Islet precursor cell (in vitro differentiated cells): ENCODE measurements around the gene ADAT3.
"Not testable (repeated sequence)": the region's sequence is repeated elsewhere in the genome, so short reads cannot be mapped to it uniquely, and the experiment has no call there.

ENCODE experiments used
- DNase-seq: peaks from one replicate; pipeline ENCODE4 v3.0.0-alpha.2; 2018

The ADAT3 gene

DNA sequence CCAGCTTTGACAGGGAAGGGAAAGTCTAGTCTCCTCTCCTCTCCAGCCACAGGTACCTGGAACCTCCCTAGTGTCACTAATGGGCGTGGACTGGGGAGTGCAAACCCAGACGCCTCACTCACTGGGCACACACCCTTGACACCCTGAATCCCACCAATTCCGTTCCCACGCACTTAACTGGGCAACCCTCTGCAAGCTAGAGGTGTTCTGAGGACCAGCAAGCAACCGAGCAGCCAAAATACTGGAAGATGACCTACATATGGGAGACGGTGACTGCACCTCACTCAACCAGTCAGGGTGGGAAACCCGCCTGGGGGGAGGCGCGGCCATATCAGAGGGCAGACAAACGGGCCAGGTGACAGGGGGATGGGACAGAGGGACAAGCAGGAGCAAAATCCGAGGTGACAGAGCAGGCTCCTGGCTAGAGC lies 20.9 kb upstream of the ADAT3 start:
- no peak for DNase-seq

DNA sequence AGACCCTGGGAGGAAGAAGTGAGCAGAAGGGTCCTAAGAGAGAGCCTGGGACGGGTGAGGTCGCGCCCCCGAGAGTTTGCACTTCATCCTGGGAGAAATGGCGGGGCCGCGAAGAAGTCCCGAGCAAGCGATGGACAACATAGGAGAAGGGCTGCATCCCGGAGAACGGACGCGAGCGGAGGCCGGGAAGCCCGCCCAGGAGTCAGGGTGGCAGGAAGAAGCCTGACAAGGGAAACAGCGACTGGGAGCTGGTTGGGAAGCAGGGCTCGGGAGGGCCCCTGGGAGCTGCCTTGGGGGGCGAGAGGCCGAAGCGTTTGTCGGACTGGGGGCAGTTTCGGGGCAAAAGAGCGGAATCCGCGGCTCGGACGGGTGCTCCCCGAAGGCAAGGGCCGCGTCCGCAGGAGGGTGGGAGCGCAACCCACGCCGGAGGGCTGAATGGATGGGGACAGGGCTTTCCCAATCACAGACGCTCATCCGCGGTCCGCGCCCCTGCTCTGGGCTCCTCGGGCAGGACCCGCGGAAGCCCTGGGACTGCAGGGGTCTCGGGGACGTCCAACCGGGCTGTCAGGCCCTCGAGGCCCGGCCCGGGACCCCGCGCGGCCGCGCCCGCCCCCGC lies 20.4 kb upstream of the ADAT3 start:
- no peak for DNase-seq

DNA sequence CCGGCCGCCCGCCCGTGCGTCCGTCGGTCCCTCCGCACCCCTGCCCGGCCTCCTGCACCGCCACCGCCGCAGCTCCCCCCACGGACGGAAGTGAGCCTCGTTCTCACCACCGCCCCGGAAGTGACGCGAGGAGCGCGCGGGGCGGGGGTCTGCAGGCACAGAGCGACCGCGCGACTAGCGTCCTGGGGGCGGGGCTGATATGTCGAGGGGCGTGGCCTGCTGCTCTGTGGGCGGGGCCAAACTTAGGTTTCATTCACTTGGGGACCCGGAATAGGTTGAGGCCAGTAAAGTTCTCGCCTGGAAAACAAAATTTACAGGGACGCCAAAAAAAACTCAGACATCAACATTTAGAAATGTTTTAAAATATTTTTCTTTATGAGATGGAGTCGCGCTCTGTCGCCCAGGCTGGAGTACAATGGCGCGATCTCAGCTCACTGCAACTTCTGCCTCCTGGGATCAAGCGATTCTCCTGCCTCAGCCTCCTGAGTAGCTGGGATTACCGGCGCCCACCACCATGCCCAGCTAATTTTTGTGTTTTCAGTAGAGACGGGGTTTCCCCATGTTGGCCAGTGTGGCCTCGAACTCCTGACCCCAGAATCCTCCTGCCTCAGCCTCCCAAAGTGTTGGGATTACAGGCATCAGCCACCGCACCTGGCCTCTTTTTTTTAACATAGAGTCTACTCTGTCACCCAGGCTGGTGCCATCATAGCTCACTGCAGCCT lies 19.6 kb upstream of the ADAT3 start, which contains the start of gene ABHD17A:
Gene ABHD17A, minus strand, starts transcription at position 99 of the 722 bp plus-strand sequence. CDS start 3,930 bp downstream, outside the sequence.
- DNase-seq, result peak; percentile 96

DNA sequence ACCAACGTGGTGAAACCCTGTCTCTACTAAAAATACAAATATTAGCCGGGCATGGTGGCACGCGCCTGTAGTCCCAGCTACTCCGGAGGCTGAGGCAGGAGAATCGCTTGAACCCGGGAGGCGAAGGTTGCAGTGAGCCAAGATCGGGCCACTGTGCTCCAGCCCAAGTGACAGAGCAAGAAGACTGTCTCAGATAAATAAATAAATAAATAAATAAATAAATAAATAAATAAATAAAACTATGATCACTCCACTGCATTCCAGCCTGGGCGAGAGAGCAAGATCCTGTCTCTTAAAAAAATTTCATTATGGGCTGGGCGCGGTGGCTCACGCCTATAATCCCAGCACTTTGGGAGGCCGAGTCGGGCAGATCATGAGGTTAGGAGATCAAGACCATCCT lies 18.8 kb upstream of the ADAT3 start:
- DNase-seq, result not testable (repeated sequence)

DNA sequence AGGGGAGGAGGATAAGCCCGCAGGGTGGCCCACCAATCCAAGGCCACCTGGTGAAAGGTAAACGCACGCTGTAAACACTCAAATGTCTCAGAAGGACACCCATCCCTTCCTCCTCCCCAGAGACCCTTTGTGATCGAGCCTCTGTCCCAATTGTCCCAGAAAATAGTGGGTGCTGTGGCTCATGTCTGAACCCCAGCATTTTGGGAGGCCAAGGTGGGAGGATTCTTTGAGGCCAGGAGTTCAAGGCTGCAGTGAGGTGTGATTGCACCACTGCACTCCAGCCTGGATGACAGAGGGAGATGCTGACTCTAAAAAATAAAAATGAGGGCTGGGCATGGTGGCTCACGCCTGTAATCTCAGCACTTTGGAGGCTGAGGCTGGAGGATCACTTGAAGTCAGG lies 16.8 kb upstream of the ADAT3 start:
- DNase-seq, result no peak

DNA sequence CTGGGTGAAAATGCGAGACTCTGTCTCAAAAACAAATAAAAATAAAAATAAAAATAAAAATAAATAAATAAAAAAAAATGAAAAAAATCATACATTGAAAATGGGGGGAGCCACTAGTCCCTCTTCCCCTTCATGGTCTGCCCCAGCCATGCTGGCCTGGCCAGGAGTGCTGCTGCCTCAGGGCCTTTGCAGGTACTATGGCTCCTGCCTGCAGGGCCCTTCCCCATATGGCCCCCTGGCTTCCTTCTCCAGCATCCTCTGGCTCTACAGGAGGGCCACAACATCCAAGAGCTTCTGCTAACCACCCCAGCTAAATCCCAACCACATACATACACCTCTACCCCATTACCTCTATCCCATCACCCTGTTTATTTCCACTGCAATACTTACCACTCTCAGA lies 15.3 kb upstream of the ADAT3 start:
- no peak for DNase-seq

DNA sequence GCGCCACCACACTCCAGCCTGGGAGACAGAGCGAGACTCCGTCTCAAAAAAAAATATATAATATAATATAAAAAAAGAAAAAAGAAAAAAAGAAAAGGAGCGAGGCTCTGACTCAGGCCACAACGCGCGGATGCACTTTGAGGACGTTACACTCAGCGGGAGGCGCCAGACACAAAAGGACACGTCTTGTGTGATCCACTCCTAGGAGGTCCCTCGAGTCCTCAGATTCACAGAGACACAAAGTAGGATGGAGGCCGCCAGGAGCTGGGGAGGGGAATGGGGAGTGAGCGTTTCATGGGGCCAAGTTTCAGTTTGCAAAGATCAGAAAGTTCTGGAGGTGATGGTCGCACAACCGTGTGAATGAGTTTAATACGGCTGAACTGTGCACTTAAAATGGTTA lies 11.4 kb upstream of the ADAT3 start:
- no peak for DNase-seq

DNA sequence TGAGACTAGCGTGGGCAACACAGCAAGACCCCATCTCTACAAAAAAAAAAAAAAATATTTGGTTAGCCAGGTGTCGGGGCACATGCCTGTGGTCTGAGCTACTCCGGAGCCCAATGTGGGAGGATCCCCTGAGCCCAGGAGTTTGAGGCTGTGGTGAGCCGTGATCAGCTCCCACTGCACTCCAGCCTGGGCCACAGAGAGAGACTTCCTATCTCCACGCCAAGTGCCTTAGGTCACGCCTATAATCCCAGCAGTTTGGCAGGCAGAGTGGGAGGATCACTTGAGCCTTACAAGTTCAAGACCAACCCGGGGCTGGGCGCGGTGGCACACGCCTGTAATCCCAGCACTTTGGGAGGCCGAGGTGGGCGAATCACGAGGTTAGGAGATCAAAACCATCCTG lies 8.7 kb upstream of the ADAT3 start:
- DNase-seq, result no peak

DNA sequence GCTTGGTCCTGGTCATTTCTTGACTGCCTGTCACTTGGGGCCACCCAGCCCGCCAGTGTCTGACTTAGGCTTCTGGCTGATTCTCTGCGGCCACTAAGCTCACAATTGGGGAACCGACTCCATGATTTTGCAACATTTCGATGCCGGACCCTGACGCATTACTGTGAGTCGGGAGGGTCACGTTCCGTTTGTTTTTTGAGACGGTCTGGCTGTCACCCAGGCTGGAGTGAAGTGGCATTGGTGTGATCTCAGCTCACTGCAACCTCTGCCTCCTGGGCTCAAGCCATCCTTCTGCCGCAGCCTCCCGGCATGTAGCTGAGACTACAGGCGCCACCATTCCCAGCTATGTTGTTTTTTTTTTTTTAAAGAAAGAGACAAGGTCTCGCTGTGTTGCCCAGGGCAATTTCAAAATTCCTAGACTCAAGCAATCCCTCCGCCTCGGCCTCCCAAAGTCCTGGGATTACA lies 3.2 kb upstream of the ADAT3 start:
- DNase-seq, result peak; percentile 54

DNA sequence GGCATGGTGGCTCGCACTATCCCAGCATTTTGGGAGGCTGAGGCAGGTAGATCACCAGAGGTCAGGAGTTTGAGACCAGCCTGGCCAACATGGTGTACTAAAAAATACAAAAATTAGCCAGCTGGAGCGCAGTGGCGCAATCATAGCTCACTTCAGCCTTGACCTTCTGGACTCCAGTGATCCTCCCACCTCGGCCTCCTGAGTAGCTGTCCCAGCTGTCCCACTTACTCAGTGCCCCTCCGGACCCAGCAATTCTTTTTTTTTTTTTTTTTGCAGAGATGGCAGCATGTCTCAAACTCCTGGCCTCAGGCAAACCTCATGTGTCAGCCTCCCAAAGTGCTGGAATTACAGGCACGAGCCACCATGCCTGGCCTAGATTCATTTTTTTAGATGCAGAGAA lies 2.3 kb upstream of the ADAT3 start:
- DNase-seq, result no peak

DNA sequence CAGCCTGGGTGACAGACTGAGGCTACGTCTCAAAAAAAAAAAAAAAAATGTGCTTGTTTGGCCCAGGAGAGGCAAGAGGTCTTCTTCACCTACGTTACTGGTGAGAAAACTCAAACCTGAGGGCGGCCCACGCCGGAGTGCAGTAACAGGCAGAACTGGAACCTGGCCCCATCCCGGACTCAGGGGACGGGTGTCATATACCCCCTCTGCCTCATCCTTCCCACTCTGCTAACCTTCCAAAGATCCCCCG lies 414 bp upstream of the ADAT3 start:
- DNase-seq, result no peak

DNA sequence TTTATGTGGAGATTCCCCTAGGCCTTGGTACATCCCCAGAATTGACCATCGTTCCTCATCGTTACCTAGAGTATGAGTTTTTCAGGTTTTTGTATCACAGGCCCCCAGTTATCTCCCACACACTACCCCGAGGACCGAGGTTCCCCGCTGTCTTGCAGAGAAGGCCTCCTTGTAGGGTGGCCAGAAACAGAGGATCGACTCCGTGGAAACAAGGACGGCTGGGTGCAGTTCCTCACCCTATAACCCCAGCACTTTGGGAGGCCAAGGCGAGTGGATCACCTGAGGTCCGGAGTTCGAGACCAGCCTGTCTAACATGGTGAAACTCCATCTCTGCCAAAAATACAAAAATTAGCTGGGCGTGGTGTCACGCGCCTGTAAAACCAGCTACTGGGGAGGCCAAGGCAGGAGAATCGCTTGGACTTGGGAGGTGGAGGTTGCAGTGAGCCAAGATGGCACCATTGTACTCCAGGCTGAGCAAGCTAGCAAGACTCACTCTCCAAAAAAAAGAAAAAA lies 720 bp downstream of the ADAT3 start:
- DNase-seq, result no peak

DNA sequence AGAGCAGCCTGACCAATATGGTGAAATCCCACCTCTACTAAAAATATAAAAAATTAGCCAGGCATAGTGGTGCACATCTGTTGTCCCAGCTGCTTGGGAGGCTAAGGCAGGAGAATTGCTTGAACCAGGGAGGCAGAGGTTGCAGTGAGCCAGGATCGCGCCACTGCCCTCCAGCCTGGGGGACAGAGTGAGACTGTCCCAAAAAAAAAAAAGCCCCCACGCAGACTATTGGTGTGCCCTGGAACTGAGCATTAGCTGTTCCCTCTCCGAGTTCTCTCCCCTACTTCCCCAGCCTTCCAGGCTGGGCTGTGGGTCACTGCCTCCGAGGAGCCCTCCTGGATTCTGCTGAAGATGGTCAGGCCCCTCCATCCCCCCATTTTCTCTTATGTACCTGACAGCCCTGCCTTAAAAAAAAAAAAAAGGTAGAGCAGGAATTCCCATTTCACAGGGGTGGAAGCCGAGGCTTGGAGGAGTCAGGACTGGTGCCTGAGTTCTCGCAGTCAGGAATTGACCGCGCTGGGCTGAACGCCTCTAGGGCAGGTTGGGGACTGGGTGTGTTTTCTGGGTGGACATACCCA lies 1.9 kb downstream of the ADAT3 start:
- DNase-seq, result no peak

DNA sequence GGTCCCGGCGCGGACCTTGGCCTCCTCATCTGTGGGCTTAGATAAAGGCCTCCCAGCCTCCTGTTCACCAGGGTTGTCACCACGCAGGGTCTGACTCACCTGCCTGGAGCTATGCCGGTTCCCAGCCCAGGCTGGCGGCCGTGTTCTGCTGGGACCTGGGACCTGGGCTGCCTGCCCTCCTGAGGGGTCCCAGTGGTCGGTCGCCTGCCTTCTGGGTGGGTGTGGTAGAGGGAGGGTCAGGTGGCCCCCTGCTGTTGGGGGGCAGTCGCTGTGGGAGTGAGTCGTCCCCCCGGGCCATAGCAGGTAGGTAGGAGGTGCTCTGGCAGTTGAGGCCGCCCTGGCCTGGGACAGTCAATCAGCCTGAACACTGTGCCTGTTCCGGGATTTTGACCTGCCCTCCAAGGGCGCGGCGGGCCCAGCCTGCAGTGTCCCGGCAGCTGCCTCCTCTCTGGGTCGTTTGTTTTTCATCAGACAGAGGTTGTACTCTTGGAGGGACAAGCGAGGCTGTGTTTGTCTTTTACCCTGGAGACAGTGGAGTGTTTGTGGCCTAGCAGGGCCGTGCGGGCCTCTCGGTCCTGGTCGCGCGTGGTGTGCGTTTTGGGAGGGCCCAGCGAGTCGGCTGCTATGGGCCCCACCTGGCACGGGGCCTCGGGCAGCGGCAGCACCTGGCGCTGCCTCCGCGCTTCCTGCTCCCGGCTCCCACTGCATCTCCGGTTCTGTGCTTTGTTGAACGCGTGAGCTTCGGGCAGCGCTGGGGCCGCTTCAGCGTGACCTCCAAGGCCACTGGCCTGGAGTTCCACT lies 2.6 kb downstream of the ADAT3 start:
- peak; percentile 88 for DNase-seq

DNA sequence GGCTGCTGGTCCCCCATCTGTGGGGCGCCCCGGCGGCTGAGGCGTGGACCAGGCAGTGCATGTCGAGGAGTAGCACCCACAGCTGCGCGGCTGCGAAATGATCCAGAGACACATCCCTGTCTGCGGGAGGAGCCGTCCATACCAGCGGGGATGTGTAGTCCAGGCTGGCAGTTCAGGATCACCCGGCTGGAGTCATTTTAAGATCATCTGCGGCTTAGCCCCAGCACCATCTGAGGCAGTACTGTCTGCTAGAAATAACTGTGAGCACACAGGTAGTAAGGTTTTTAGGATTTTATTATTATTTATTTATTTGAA lies 3.1 kb downstream of the ADAT3 start:
- DNase-seq, result no peak

DNA sequence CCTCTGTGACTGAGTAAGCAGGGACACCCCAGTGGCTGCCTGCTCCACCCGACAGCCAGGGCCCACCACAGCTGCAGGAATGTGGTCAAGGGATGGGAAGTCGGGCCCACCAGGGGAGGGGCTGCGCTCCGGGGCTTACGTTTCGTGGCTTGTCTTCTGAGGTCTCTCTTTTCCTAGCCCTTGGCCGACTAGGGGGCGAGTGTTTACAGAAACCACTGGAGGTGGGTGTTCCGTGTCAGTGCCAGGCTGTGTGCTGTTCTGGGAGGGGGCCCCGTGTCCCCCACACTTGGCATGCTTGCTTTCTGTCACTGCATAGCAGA lies 4.5 kb downstream of the ADAT3 start:
- DNase-seq, result no peak

DNA sequence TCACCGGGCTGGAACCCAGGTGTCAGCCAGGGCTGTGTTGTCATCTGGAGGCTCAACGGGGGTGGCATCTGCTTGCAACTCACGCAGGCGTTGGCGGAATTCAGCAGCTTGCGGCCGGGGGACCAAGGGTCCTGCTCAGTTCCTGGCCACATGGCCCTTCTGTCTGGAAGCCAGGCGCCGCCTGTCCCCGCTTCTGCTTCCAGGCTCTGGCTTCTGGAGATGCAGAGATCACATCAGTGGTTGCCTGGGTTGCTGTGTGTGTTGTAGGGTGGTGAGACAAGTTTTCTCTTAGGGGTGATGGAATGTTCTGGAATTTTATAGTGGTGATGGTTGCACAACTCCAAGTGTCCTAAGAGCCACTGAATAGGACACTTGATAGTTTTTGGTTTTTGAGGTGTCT lies 5.0 kb downstream of the ADAT3 start:
- no peak for DNase-seq

DNA sequence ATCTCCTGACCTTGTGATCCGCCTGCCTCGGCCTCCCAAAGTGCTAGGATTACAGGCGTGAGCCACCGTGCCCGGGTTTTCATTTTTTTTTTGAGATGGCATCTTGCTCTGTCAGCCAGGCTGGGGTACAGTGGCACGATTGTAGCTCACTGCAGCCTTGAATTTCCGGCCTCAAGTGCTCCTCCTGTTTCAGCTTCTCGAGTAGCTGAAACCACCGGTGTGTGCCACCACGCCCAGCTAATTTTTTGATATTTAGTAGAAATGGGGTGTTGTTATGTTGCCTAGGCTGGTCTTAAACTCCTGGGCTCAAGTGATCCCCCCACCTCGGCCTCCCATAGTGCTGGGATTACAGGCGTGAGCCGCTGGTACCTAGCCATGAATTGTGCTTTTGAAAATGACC lies 5.9 kb downstream of the ADAT3 start:
- DNase-seq, result no peak

DNA sequence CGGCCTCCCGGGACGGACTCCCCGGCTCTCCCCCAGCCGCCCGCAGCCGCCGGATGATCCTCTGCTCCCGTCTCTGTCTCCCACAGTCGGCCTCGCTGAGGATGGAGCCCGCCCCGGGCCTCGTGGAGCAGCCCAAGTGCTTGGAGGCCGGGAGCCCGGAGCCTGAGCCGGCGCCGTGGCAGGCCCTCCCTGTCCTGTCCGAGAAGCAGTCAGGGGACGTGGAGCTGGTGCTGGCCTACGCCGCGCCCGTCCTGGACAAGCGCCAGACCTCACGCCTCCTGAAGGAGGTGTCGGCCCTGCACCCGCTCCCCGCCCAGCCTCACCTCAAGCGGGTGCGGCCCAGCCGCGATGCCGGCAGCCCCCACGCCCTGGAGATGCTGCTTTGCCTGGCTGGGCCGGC lies 6.8 kb downstream of the ADAT3 start:
- no peak for DNase-seq

DNA sequence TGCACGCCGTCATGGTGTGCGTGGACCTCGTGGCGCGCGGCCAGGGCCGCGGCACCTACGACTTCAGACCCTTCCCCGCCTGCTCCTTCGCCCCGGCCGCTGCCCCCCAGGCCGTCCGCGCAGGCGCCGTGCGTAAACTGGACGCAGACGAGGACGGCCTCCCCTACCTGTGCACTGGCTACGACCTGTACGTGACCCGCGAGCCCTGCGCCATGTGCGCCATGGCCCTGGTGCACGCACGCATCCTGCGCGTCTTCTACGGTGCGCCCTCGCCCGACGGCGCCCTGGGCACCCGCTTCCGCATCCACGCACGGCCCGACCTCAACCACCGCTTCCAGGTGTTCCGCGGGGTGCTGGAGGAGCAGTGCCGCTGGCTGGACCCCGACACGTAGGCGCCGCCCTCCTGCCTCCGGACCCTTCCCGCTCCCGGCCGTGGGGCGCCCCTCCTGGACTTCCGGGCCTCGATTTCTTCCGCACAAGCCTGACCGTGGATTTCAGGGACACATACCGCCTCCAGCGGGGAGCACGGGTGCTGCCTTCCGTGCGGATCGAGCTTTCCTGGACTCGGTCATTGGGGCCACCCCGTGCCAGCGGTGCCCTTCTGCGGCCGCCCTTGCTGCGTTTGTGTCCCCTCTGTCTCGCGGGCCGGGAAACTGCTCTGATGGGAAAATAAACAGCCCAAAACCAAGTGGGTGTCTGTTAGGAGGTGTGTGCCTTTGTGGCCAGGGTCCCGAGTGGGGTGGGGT lies 7.7 kb downstream of the ADAT3 start:
- DNase-seq, result no peak

DNA sequence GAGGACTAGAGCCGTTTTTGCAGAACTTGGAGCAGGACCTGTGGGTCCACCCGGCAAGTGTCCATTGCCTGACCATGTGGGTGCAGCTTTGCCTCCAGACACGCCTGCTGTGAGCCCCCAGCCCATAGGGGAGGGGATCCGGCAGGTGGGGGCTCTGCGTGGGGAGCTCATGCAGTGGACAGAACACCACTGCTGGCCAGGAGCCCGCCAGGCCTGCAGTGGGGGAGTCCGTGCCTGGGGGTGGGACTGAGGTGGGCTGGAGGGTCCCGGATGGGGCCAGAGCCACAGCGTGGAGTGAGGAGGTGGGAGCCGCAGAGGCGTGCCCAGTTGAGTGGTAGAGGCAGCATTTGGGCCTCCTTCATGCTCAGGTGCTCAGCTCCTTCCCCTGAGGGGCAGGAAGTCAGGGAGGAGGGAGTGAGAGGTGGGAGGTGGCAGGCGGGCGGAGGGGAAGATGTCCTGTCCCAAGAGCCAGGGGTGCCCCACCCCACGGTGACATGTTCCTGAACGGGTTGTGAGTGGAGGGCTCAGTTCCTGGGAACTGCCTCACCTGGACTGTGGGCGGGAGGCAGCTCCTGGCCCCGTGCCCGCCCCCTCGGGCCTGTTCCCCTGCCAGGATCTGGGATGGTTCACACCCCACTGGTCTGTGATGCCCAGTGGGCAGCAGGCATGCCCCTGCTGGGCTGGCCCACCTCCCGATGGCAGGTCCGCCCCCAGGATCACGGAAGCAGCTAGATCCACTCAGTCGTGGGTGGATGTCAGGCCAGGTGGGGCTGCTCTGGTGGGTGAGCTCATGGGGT lies 8.8 kb downstream of the ADAT3 start:
- DNase-seq, result no peak

DNA sequence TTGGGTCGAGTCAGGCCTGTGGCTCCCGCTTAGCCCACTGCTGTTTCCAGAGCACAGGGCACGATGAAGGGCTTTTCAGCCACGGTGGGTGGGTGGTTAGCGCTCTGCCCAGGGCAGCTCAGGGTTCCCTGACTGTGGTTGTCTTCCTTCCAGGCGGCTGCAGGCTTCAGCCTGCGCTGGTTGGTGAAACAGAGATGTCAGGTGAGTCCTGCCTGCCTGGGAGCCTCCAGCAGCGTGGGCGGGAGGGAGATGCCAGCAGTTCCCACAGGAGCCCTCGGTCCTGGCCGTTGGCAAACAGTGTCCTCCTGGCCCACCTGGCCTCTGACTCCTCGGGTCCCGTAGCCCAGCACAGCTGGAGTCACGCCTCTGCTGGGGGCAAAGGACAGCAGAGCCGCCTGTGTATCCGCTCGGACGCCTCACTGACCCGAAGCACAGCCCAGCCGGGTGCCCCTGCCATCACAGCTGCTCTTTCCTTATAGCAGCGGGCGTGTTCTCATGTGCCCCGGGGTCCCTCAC lies 9.7 kb downstream of the ADAT3 start:
- no peak for DNase-seq
